GM18873 (cell line): ENCODE results near the gene TRIO.

Experiments used
- ATAC-seq: cut with Tn5 transposase; IDR thresholded peaks from one replicate; pipeline ENCODE4 v1.9.1; 2021; ENCODE audit warnings: mild to moderate bottlenecking, moderate library complexity, moderate number of reproducible peaks; ENCODE audit not compliant: unreplicated experiment, low FRiP score

TRIO gene

GRCh38 chr5:14486996-14487896, 344.1 kb downstream of the TRIO start:
- no peak for ATAC-seq

GRCh38 chr5:14487897-14488570, 344.9 kb downstream of the TRIO start:
- no peak for ATAC-seq

GRCh38 chr5:14488709-14489108, 345.6 kb downstream of the TRIO start:
- ATAC-seq, result no peak

GRCh38 chr5:14489643-14490042, 346.5 kb downstream of the TRIO start:
- no peak for ATAC-seq

- ATAC-seq, result no peak
Measured at GRCh38 chr5:14490309-14490711, 347.2 kb downstream of the TRIO start.

- no peak for ATAC-seq
Measured at GRCh38 chr5:14491015-14491915, 348.1 kb downstream of the TRIO start.

- ATAC-seq, result no peak
Measured at GRCh38 chr5:14492331-14492964, 349.3 kb downstream of the TRIO start.

- ATAC-seq, result no peak
Measured at GRCh38 chr5:14495301-14495700, 352.2 kb downstream of the TRIO start.

GRCh38 chr5:14497311-14497710, 354.2 kb downstream of the TRIO start:
- no peak for ATAC-seq

- no peak for ATAC-seq
Measured at GRCh38 chr5:14501353-14502293, 358.5 kb downstream of the TRIO start.

- no peak for ATAC-seq
Measured at GRCh38 chr5:14502294-14502690, 359.1 kb downstream of the TRIO start.

GRCh38 chr5:14503017-14503680, 360.0 kb downstream of the TRIO start:
- ATAC-seq, result no peak

GRCh38 chr5:14503681-14504331, 360.7 kb downstream of the TRIO start:
- ATAC-seq, result no peak

- no peak for ATAC-seq
Measured at GRCh38 chr5:14504332-14504727, 361.2 kb downstream of the TRIO start.

GRCh38 chr5:14504816-14505215, 361.7 kb downstream of the TRIO start:
- ATAC-seq, result no peak

GRCh38 chr5:14505310-14506139, 362.4 kb downstream of the TRIO start:
- ATAC-seq, result no peak

- ATAC-seq, result no peak
Measured at GRCh38 chr5:14506140-14506538, 363.0 kb downstream of the TRIO start.
